Brain pericyte (primary cell): ENCODE results near the gene TRPM3.

ENCODE experiments used
- DNase-seq: peaks from one replicate; pipeline ENCODE4 v3.0.0-alpha.2; 2012; ENCODE audit warnings: low read depth, low spot score

Gene TRPM3

GRCh38 chr9:70561111-70561510, 560.3 kb downstream of the TRPM3 start:
- no peak for DNase-seq

GRCh38 chr9:70559102-70559501, 562.3 kb downstream of the TRPM3 start:
- DNase-seq: no peak

GRCh38 chr9:70557661-70558369, 563.6 kb downstream of the TRPM3 start:
- DNase-seq: no peak

- DNase-seq: no peak
Observed at GRCh38 chr9:70556771-70557170, 564.6 kb downstream of the TRPM3 start.

- no peak for DNase-seq
Observed at GRCh38 chr9:70554881-70555280, 566.5 kb downstream of the TRPM3 start.

- no peak for DNase-seq
Observed at GRCh38 chr9:70553707-70554673, 567.4 kb downstream of the TRPM3 start.

- DNase-seq: no peak
Observed at GRCh38 chr9:70552561-70552960, 568.9 kb downstream of the TRPM3 start.

GRCh38 chr9:70551801-70552200, 569.6 kb downstream of the TRPM3 start:
- DNase-seq: no peak

- no peak for DNase-seq
Observed at GRCh38 chr9:70551396-70551795, 570.0 kb downstream of the TRPM3 start.

GRCh38 chr9:70549926-70550325, 571.5 kb downstream of the TRPM3 start:
- DNase-seq: no peak

GRCh38 chr9:70542311-70542931, 579.0 kb downstream of the TRPM3 start:
- DNase-seq: no peak

- no peak for DNase-seq
Observed at GRCh38 chr9:70540016-70540415, 581.4 kb downstream of the TRPM3 start.

GRCh38 chr9:70539526-70539925, 581.9 kb downstream of the TRPM3 start:
- no peak for DNase-seq

GRCh38 chr9:70539001-70539400, 582.4 kb downstream of the TRPM3 start:
- no peak for DNase-seq

- DNase-seq: no peak
Observed at GRCh38 chr9:70537084-70537483, 584.3 kb downstream of the TRPM3 start.

- no peak for DNase-seq
Observed at GRCh38 chr9:70535546-70536323, 585.7 kb downstream of the TRPM3 start.

- no peak for DNase-seq
Observed at GRCh38 chr9:70534471-70534870, 587.0 kb downstream of the TRPM3 start.

- no peak for DNase-seq
Observed at GRCh38 chr9:70534061-70534460, 587.4 kb downstream of the TRPM3 start.

- no peak for DNase-seq
Observed at GRCh38 chr9:70533492-70533891, 587.9 kb downstream of the TRPM3 start.

- DNase-seq: no peak
Observed at GRCh38 chr9:70532716-70533115, 588.7 kb downstream of the TRPM3 start.

GRCh38 chr9:70531311-70531710, 590.1 kb downstream of the TRPM3 start:
- no peak for DNase-seq

GRCh38 chr9:70530716-70531115, 590.7 kb downstream of the TRPM3 start:
- DNase-seq: no peak
